ENCODE measurements around the gene ASCC3.

The ASCC3 gene

DNA sequence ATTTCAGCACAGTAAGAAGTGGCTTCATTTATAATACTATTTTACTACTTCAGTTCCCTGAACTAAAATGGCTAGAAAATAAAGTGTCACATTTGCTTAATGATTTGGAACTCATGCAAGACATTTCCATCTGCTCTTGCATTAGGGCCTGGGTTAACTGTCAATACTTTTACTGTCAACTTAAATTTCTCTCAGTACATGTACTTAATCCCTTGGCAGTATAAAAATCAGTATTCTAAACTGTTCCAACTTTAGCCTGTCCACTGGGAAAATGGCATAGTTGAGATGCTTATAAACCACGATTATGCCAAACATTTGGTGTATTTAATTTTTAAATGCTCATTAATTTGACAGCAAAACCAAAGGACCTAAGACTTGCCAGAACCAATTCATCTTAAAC is 154.5 kb downstream of the ASCC3 start:
- no peak for TF ChIP-seq CTCF (IDR thresholded peaks at IDR 0.05; ENCODE audit: borderline replicate concordance, insufficient read depth, low read depth, low read length)
- H3K4me3 ChIP-seq (ENCODE audit: low read depth, low read length) = no peak overlapping the region

GRCh38 chr6:100724696-100725095 is 156.4 kb downstream of the ASCC3 start:
- TF ChIP-seq CTCF (IDR thresholded peaks at IDR 0.05; ENCODE audit: borderline replicate concordance, insufficient read depth, low read depth, low read length) = no peak
- H3K4me3 ChIP-seq (ENCODE audit: low read depth, low read length) = no peak overlapping the region

- H3K4me3 ChIP-seq (ENCODE audit: low read depth, low read length) = no peak overlapping the region
- no peak for TF ChIP-seq CTCF (IDR thresholded peaks at IDR 0.05; ENCODE audit: borderline replicate concordance, insufficient read depth, low read depth, low read length)
These were observed 156.9 kb downstream of the ASCC3 start for GRCh38 chr6:100724222-100724621.

DNA sequence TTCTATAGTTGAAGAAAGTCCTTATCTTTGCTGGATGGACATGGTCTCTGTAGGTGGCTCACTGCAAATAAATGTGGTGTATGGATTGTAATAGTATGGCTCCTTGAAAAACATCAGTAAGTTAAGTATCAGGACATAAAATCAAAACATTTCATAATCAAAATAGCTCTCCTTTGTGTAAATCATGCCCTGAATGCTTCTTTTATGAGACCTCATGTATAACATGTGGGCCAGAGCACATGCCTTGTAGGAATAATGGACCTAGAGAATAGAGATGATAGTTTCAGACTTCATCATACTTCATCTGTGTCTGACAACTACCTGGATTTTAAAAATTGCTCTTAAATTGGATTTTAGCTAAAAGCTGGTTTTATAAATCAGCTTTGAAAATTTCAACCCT is 159.9 kb downstream of the ASCC3 start:
- H3K4me3 ChIP-seq (ENCODE audit: low read depth, low read length) = no peak overlapping the region
- no peak for TF ChIP-seq CTCF (IDR thresholded peaks at IDR 0.05; ENCODE audit: borderline replicate concordance, insufficient read depth, low read depth, low read length)

GRCh38 chr6:100719883-100720682 is 161.0 kb downstream of the ASCC3 start:
- TF ChIP-seq CTCF (IDR thresholded peaks at IDR 0.05; ENCODE audit: borderline replicate concordance, insufficient read depth, low read depth, low read length) = peak; percentile 14; the same call in 1 of the 2 replicates
- H3K4me3 ChIP-seq (ENCODE audit: low read depth, low read length) = no peak overlapping the region

DNA sequence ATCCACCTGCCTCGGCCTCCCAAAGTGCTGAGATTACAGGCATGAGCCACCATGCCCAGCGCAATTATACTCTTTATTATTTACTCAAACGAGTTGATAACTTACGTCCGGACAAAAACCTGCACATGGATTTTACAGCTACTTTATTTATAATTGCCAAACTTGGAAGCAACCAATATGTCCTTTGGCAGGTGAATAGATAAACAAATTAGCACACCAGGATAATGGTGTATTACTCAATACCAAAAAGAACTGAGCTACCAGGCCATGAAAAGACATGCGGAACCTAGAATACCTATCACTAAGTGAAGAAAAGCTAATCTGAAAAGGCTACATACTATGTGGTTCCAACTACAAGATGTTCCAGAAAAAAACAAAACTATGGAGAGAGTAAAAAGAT is 168.1 kb downstream of the ASCC3 start:
- TF ChIP-seq CTCF (IDR thresholded peaks at IDR 0.05; ENCODE audit: borderline replicate concordance, insufficient read depth, low read depth, low read length) = no peak
- H3K4me3 ChIP-seq (ENCODE audit: low read depth, low read length) = no peak overlapping the region

- TF ChIP-seq CTCF (IDR thresholded peaks at IDR 0.05; ENCODE audit: borderline replicate concordance, insufficient read depth, low read depth, low read length) = no peak
- no peak overlapping the region for H3K4me3 ChIP-seq (ENCODE audit: low read depth, low read length)
These were observed 174.6 kb downstream of the ASCC3 start for GRCh38 chr6:100706491-100706890.

Data from GM12875 (cell line).